ENCODE measurements around the gene PLAGL2.

DNA sequence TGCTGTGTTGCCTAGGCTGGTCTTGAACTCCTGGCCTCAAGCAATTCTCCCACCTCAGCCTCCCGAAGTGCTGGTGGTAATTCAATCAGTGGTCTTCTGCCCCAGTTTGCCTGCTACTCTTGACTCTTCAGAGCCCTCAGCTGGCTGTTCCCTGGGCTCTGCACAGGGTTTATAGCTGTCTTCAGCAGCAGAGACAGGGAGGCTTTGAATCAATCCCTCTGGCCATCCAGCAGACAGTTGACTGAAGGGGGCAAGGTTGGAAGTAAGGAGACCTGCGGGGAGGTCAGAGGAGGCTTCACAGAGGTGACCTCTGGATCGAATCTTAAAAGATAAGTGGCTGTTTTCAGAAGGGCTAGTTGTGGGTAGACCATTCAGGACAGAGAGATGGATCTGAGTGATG, 43.9 kb upstream of the PLAGL2 start:
- no peak for TF ChIP-seq CTCF (conservative IDR thresholded peaks at IDR 0.05 in 1 of 2, IDR thresholded peaks at IDR 0.05 in 1 of 2; ENCODE audit: low read depth in 1 of 2, low read length in 2 of 2)
- no peak for TF ChIP-seq EZH2 (IDR thresholded peaks at IDR 0.05; ENCODE audit: low read length, missing control alignments)

All from fibroblast of lung (primary cell).